OCI-LY3 (cell line): ENCODE data around the gene EBLN1.

ENCODE experiments used
- H2AFZ ChIP-seq: fragments of 200-600, 300-600 bp; shearing (Covaris generic); 2 replicates; pipeline ENCODE4 v1.6.0; 2014; ENCODE audit warnings: antibody characterized with exemption, low read depth, low read length
- H3K27ac ChIP-seq: fragments of 200-600, 300-600 bp; sonication (generic); 2 replicates; pipeline ENCODE4 v1.5.1; 2014; ENCODE audit warnings: mild to moderate bottlenecking, low read length, moderate library complexity, mixed read lengths
- H3K27me3 ChIP-seq: fragments of 200-600, 300-600 bp; sonication (generic); 2 replicates; pipeline ENCODE4 v1.6.1; 2014; ENCODE audit warnings: low read depth, low read length, mixed read lengths
- H3K36me3 ChIP-seq: fragments of 200-600, 300-600 bp; sonication (generic); replicated peaks from 2 replicates; pipeline ENCODE3; 2014; ENCODE audit warnings: low read depth, low read length, mixed read lengths
- H3K4me1 ChIP-seq: fragments of 300-600, 200-600 bp; sonication (generic); 2 replicates; pipeline ENCODE4 v1.6.1; 2014; ENCODE audit warnings: low read length, mixed read lengths
- H3K4me2 ChIP-seq: fragments of 200-600, 300-600 bp; sonication (generic); 2 replicates; pipeline ENCODE4 v1.6.1; 2014; ENCODE audit warnings: low read length, mixed read lengths
- H3K4me3 ChIP-seq: fragments of 300-600, 200-600 bp; sonication (generic); 2 replicates; pipeline ENCODE4 v1.5.1; 2014; ENCODE audit warnings: antibody characterized with exemption, mild to moderate bottlenecking, low read length, moderate library complexity
- H3K79me2 ChIP-seq: fragments of 300-600, 200-600 bp; shearing (Covaris generic); 2 replicates; pipeline ENCODE4 v1.6.1; 2014; ENCODE audit warnings: mild to moderate bottlenecking, low read length, mixed read lengths
- H3K9ac ChIP-seq: fragments of 300-600, 200-600 bp; shearing (Covaris generic); 2 replicates; pipeline ENCODE4 v1.6.0; 2014; ENCODE audit warnings: mild to moderate bottlenecking, low read length, moderate library complexity
- H3K9me3 ChIP-seq: fragments of 200-600, 300-600 bp; shearing (Covaris generic); 2 replicates; pipeline ENCODE4 v1.6.1; 2014; ENCODE audit warnings: low read length, mixed read lengths; ENCODE audit not compliant: insufficient read depth
- H4K20me1 ChIP-seq: fragments of 200-600, 300-600 bp; sonication (generic); 2 replicates; pipeline ENCODE4 v1.6.1; 2016; ENCODE audit warnings: low read length, mixed read lengths; ENCODE audit not compliant: insufficient read depth
- CTCF ChIP-seq: fragments of 200-600, 300-600 bp; sonication (generic); IDR thresholded peaks from 2 replicates; pipeline ENCODE4 v1.5.1; 2014; ENCODE audit warnings: antibody characterized with exemption, low read length, low read depth
- EZH2phosphoT487 ChIP-seq: fragments of 200-600 bp; shearing (Covaris generic); IDR thresholded peaks from 2 replicates; pipeline ENCODE4 v1.6.1; 2018; ENCODE audit warnings: antibody characterized with exemption, mixed run types, low read depth

Gene EBLN1

GRCh38 chr10:22228167-22228938 is 10.5 kb upstream of the EBLN1 start:
- H3K79me2 ChIP-seq: no peaks in the 10 kb centered on the region
- H3K9ac ChIP-seq: peak overlapping the region; percentile 63
- no peaks in the 10 kb centered on the region for H3K36me3 ChIP-seq
- peak overlapping the region; percentile 70 for H3K27ac ChIP-seq
- H3K4me1 ChIP-seq: peaks cover 12% of the 10 kb centered on the region
- H3K27me3 ChIP-seq: no peaks in the 10 kb centered on the region
- H3K4me3 ChIP-seq: peak overlapping the region; percentile 86
- TF ChIP-seq EZH2phosphoT487 (no peak), CTCF (no peak)
- H3K4me2 ChIP-seq: peak overlapping the region; percentile 74
- no peaks in the 10 kb centered on the region for H3K9me3 ChIP-seq
- H2AFZ ChIP-seq: peak overlapping the region; percentile 86
- H4K20me1 ChIP-seq: no peaks in the 10 kb centered on the region

- no peak for TF ChIP-seq EZH2phosphoT487
- TF ChIP-seq CTCF: no peak
- Histone ChIP-seq H3K9ac (no peak overlapping the region), H3K36me3 (no peaks in the 10 kb centered on the region), H3K79me2 (no peaks in the 10 kb centered on the region), H3K9me3 (no peaks in the 10 kb centered on the region), H3K4me1 (peaks cover 23% of the 10 kb centered on the region), H3K4me2 (no peak overlapping the region), H3K27me3 (no peaks in the 10 kb centered on the region), H2AFZ (no peak overlapping the region), H4K20me1 (no peaks in the 10 kb centered on the region), H3K27ac (no peak overlapping the region), H3K4me3 (no peak overlapping the region)
Observed at GRCh38 chr10:22226599-22226998, 8.8 kb upstream of the EBLN1 start.

- H3K4me2 ChIP-seq: peak overlapping the region; percentile 43
- no peaks in the 10 kb centered on the region for H3K36me3 ChIP-seq
- no peak overlapping the region for H3K27ac ChIP-seq
- H3K79me2 ChIP-seq: no peaks in the 10 kb centered on the region
- no peaks in the 10 kb centered on the region for H3K9me3 ChIP-seq
- no peaks in the 10 kb centered on the region for H3K27me3 ChIP-seq
- no peak overlapping the region for H2AFZ ChIP-seq
- H3K9ac ChIP-seq: no peak overlapping the region
- H3K4me3 ChIP-seq: no peak overlapping the region
- TF ChIP-seq EZH2phosphoT487 (no peak), CTCF (no peak)
- peaks cover 31% of the 10 kb centered on the region for H3K4me1 ChIP-seq
- no peaks in the 10 kb centered on the region for H4K20me1 ChIP-seq
Observed at GRCh38 chr10:22222236-22223190, 4.7 kb upstream of the EBLN1 start.

GRCh38 chr10:22219308-22219707 is 1.5 kb upstream of the EBLN1 start:
- no peaks in the 10 kb centered on the region for H3K36me3 ChIP-seq
- no peak overlapping the region for H3K9ac ChIP-seq
- H4K20me1 ChIP-seq: no peaks in the 10 kb centered on the region
- no peaks in the 10 kb centered on the region for H3K9me3 ChIP-seq
- H3K79me2 ChIP-seq: no peaks in the 10 kb centered on the region
- H3K4me1 ChIP-seq: peaks cover 31% of the 10 kb centered on the region
- H3K4me2 ChIP-seq: peak overlapping the region; percentile 17; the same call in 1 of the 2 replicates
- TF ChIP-seq EZH2phosphoT487: no peak
- no peak for TF ChIP-seq CTCF
- no peak overlapping the region for H3K4me3 ChIP-seq
- no peaks in the 10 kb centered on the region for H3K27me3 ChIP-seq
- no peak overlapping the region; the same call in 1 of the 2 replicates for H3K27ac ChIP-seq
- H2AFZ ChIP-seq: no peak overlapping the region
